HG02798 (cell line): ENCODE measurements around the gene LRRC34.
A peak's percentile ranks its signal among the peaks of the same experiment; 100 is the strongest.

ENCODE experiments used
- ATAC-seq: cut with Tn5 transposase; IDR thresholded peaks from one replicate; pipeline ENCODE4 v1.9.1; 2021; ENCODE audit warnings: mild to moderate bottlenecking; ENCODE audit not compliant: unreplicated experiment, poor library complexity

Gene LRRC34

DNA sequence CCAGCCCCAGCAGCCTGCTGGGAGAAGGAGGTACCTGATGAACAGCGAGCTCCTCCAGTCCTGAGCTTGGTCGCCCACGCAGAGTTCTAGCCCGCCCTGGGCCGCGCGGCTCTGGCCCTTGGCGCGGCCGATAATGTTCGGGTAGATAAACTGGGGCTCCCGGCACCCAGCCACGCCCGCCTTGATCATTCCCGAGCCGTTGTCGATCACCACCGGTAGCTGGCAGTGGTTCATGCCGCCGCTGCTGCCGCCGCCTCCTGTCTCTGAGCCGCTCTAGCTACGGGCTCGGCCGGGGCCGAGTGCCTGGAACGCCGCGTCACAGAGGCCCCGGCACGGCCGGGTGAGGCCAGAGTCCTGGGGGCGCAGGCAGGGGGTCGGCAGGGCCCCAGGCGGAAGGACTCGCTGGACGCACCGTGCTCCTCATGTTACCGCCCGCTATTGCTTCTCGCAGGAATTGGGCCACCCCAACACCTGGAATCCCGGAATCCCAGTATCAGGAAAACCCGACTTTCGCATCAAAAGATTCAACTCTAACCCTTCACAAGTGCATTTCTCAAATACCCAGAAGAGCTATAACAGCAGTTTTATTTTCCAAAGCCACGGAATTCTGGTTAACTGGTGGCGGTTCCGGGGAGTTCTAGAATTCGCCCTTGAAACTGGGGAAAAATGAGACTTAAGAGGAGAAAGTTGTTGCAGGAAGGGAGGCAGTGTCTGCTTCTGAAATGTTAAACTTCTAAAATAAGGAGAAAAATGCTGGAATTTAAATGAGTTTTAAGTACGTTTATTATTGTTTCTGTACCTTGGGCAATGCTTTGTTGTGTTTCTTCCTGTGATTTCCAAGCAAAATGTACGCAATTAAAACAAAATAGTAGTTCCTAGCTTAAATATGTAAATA lies 43.2 kb downstream of the LRRC34 start, which contains the start of gene ACTRT3:
ACTRT3 (minus strand) TSS at position 275 of the 895 bp plus-strand sequence; CDS start at position 234, 41 bp downstream.
- peak; percentile 29 for ATAC-seq

DNA sequence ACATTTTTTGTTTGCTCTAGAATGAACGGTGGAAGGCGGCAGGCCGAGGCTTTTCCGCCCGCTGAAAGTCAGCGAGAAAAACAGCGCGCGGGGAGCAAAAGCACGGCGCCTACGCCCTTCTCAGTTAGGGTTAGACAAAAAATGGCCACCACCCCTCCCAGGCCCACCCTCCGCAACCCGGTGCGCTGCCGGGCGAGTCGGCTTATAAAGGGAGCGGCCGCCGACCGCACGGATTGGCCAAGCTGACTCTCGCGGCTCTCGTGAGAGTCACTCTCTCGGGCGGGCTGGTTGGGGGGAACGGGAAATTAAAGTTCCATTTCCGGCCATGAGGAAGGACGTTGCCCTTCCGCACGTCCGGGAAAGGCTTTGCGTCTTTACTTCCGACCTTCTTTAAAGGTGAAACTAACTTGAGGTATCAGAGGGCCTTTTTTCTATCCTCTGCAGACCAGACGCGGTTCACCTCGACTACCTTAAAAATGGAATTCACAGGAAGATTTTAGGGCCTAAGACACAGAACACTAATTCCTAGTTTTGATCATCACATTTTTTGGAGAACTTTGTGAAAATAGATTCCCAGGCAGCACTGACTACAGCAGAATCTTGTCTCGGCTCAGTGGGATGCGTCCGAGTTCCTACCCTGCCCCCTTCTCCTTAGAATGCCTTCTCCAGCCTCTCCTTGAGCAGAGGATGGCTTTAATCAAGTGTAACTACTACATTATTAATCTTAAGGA lies 47.7 kb downstream of the LRRC34 start, which contains the start of gene TERC:
TERC (minus strand) TSS at position 179 of the 731 bp plus-strand sequence.
- peak; percentile 78 for ATAC-seq

DNA sequence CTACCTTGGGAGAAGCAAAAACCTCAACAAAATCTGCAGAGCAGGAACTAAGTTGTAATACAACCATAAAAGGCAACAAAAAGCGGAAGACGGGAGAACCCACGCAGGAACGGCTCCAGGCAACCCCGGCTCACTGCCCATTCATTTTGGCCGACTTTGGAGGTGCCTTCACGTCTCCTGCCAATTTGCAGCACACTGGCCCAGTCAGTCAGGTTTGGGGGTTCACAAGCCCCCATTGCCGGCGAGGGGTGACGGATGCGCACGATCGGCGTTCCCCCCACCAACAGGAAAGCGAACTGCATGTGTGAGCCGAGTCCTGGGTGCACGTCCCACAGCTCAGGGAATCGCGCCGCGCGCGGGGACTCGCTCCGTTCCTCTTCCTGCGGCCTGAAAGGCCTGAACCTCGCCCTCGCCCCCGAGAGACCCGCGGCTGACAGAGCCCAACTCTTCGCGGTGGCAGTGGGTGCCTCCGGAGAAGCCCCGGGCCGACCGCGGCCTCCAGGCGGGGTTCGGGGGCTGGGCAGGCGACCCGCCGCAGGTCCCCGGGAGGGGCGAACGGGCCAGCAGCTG lies 48.3 kb downstream of the LRRC34 start:
- ATAC-seq = peak; percentile 44

DNA sequence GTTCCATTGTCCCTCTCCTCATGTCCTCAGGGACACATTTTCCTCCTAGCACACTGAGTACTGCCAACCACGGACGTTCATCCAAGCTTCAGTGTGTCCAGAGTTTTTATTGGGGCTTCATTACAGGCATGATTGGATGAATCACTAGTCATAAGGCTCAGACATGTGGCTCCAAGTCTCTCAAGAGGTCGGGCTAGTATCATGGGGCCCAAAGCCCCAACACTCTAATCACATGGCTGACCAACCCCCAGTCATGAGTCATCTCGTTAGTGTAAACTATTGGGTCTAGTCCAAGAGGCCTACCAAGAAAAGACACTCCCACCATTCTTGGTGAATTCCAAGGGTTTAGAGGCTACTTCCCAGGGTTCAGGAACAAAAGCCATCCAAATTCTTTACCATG lies 52.2 kb downstream of the LRRC34 start:
- ATAC-seq = no peak

DNA sequence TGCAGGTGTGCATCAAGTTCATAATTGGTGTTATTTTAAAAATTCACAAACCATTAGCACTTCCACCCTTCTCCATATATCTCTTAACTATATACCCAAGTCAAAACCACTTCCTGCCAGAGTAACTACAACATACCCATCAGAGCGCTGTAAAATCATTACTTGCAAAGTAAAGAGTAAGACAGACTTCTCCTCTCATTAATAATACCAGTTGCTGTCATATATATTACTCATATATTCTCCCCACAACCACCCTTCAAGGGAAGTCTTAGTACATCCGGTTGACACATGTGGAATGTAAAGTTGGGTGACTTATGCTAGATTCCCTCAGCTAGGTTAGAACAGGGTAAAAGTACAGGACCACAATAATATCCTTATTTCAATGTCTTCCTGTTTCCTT lies 53.4 kb downstream of the LRRC34 start:
- no peak for ATAC-seq

DNA sequence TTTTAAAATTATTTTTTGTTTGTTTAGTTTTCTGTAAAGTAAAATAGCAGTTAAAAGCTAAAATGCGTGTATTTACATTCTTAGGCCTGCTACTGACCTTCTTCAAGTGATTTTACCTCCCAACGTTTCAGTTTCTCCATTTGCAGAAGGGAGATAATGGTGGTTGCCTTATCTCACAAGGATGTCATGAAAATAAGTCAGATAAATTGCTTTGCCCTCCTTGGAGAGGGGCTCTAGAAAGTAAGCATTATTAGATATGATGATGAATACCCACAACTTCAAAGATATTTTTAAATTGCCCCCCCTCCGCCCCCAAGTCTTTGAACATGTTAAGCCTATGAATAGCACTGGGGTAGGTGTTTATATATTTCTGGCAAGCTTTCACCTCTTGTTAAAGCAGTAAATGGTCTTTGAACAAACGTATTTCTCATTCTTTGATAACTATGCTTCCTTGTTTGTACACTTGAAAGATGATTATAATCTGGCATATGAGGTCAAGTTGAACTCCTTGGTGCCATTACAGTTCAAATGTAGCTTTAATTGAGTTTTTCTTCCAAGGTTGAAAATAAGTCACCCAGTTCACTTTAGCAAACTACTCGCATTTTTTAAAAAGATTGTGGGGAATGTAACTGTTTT lies 54.2 kb downstream of the LRRC34 start:
- no peak for ATAC-seq

DNA sequence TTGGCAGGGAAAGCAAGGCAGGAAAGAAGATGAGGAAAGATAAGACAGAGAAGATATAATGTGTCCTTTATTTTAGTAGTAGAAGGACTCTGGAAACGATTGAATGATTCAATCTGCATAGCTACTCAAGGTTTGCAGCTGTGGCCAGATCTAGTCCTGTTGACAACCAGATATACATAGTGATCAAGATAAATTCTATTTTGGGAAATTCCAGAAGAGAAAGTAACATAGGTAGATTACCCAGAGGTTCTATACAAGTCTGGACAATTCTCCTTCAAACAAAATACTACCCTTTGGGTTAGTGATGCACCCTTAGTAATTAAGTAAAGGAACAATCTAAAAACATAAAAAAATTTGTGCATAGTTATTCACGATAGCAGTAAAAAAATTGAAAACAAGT lies 57.2 kb downstream of the LRRC34 start:
- no peak for ATAC-seq

DNA sequence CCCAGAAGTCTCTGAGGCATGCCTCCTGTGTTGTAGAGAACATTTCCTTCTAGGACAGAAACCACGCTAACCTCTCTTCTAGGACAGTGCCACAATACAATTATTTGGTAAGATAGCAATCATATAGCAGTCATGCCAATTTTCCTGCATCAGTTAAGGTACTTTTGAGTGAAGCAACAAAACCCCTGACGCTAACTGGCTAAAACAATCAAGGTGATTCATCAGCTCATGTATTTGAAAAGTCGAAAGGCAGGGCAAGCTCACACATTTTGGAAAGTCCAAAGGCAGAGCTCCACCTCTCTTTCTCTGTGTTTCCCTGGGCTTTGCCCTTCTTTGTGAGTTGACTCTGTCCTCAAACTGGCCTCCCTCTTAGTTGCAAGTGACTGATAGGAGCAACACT lies 58.0 kb downstream of the LRRC34 start:
- no peak for ATAC-seq

DNA sequence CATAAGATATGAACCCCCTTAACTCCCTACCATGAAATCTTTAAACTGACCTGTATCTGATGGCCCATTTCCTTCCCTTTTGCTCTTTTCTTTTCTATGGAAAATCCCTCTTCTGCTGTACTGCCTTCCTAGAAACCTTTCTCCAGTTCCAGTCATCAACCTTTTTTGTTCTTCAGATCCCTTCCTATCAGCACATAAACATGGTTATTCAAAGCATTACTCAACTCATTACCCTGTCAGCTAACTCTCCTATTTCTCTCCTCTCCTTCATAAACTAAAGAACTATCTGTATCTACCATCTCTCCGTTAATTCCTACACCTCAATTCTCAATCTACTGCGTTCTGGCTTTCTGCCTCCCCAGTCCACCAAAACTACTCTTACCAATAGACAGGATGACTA lies 60.8 kb downstream of the LRRC34 start:
- ATAC-seq = no peak

DNA sequence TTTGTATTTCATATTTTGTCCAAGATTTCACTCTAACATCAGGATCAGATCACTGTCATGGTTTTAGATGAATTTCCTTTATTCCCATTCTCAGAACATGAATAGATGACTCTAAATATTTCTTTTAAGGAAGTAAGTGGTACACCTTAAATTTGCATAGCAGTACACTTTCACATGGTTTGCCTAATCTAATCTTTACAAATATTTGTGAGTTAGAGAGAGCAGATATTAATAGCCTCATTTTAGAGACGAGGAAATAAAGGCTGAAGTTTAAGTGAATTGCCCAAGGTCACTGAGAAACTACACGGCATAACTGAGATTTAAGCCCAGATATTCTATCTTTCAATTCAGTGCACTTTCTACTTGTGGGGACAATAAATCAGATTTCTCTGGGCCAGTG lies 62.0 kb downstream of the LRRC34 start:
- no peak for ATAC-seq

DNA sequence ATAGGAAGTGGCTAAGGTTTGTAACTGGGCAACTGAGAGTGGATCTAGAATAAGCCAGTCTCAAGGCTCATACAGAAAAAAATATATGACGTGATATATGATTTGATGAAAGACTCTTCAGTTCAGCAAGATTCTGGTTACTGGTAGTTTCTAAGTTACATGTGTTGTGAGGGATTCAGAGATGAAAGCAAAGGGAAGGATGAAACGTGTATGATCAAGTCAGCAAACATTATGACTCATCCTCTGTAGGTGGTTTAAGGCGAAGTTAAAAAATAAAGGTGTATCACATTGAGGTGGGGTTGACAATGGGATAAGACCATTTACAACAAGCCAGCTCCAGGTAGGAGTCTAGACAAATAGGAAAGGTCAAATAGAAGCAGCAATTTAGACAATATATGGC lies 64.0 kb downstream of the LRRC34 start:
- no peak for ATAC-seq

DNA sequence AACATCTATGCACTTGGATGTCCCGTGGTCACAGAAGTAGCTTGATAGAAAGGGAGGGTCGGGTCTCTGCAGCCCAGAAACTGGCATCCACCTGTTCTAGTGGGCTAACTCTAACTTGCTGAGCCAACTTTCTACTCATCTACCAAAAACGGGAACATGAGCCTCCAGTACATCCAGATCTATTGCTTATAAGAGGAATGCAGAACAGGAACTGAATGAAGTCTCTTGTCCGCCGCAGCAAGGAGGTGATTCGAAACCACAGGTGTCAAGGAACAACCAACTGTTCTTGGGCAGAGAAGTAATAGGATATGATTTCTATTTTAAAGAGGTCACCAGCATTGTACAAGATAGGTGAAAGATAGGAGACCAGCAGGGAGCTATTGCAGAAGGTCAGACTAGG lies 65.8 kb downstream of the LRRC34 start:
- ATAC-seq = no peak

DNA sequence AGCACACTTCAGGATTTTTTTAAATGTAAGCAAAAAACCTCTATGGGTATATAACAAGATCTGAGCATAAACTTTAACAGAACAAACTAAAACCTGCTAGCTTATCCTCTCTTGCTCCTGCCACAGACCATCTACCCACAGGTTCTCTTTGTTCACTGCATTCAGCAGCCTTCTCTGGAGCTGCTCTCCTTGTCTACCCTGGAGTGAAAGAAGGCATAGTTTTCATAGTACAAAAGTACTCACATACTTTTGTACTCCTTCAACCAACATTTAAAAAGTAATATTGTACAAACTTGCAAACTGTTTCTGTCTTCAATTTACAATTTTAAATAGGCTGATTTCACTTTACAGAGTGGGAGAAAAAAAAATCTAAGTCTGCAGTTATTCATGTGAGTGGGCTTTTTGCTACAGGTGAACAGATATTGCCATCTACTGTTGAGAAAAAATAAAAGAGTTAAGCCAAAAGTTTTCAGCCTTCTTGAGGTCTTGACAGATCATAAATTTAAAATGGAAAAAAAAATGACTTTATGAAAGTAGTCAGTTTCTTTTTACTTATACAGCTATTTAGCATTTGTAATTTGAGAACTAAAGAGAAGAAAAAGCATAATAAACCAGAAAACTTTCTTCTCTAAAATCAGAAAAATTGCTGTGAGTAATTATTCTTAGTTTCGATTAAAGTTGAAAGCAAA lies 68.2 kb downstream of the LRRC34 start:
- ATAC-seq = no peak
